T1000 (cell line): ENCODE measurements around the gene PRF1.
A peak's percentile ranks its signal among the peaks of the same experiment; 100 is the strongest.
"Not testable (repeated sequence)": the region's sequence is repeated elsewhere in the genome, so short reads cannot be mapped to it uniquely, and the experiment has no call there.

Experiments
- DNase-seq: peaks from one replicate; lab custom pipeline; 2025; ENCODE audit warnings: mixed read lengths; lab: John Stamatoyannopoulos, UW

Gene PRF1

DNA sequence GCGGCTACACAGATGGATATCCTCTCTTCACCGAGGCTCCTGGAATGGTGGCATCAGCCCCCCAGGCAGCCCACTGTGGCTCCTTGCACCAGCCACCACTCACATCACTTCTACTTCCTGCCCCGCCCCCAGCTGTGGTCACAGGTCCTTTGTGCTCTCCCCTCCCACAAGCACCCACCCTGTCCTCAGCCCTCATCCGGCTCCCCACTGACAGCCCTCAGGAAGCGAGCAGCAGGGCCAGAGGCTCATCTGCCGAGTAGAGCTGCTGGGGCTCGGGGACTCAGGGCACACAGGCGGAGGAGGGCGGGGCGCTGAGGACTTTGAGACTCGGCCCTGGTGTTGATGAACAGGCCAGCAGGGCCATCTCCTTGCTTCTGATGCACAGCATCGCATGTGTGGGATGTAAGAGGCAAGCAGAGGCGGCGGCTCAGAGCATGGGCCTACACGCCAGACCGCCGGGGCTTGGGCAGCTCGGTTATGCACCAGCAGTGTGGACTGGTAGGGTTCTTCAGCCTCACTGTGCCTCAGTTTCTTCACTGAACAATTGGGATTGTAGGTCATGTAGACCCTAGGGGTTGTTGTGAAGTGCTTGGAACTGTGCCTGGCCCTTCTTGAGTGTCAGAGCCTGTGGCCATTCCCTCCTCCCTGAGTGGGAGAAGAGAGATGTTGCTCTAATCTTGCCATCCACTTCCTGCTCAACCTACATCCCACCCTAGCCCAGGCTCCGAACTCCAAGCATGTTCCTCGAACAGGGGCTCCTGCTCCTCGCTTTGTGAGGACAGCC lies at the start of gene PRF1:
Gene PRF1, minus strand, starts transcription at position 77 of the 784 bp plus-strand sequence. CDS start 1,839 bp downstream, outside the sequence.
- no peak for DNase-seq

DNA sequence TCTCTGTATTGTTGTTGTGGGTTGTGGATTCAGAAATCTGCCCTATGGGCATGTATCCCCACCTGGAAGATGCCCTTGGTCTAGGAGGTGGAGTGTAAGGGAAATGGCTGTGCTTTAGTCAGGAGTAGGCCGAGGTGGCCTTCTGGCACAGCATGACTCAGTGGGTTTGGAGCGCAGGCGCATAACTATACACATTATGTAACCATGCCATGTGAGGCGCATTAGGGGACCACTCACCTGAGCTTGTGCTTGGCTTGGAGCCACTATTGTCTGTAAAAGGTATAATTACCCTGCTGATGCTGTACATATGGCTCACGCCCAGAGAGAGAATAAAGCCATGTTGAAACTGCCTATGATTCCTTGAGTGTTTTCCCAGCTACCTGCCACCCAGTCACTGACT lies 49.1 kb upstream of the PRF1 start:
- no peak for DNase-seq

DNA sequence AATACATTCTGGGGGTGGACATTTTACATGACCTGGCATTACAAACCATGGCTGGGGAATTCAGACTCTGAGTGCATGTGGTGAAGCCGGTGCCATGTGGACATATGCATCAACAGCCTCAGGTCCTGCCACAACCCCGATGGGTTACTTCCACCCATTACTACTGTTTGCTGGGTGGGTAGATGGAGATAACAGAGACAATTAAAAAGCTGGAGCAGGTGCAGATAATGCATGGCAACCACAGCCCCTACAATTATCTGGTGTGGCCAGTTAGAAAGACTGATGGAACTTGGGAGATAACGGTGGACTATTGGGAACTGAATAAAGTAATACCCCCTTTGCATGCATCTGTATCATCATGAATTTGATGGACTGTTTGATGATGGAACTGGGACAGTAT lies 48.2 kb upstream of the PRF1 start:
- no peak for DNase-seq

DNA sequence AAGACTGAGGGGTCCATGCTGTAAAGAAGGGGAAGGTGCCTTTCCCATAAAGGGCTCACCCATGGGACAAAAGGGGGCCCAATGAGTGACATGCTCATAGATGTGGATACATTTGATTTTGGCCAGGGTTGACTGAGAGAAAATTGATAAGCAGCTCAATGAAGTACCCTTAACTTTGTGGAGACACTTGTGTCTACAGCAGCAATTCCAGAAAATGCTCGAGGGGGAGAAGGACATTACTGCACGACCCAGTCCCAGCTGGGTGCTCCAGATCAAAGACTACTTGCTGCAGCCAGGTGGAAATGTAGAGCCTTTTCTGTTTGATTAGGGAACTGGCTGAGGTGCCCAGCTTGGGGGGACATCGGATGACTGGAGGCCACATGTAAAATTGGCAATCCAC lies 47.6 kb upstream of the PRF1 start:
- DNase-seq = no peak

DNA sequence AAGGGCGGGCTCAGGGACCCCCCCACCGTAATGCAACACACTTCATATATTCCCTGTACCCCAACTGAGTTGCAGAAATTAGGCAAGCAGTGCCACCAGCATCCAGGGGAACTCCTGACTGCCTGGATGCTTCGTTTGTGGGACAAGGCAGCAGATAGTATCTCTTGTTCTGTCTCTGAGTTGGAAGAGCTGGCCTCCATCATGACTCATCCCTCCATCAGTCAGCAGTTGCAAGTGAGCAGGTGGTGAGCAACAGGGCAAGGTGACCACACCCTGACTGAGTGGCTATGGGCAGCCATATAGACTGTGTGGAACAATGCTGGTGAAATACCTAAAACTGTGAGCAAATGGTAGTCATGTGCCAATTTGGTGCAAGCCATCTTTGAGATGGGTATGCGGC lies 47.0 kb upstream of the PRF1 start:
- peak; percentile 18 for DNase-seq

DNA sequence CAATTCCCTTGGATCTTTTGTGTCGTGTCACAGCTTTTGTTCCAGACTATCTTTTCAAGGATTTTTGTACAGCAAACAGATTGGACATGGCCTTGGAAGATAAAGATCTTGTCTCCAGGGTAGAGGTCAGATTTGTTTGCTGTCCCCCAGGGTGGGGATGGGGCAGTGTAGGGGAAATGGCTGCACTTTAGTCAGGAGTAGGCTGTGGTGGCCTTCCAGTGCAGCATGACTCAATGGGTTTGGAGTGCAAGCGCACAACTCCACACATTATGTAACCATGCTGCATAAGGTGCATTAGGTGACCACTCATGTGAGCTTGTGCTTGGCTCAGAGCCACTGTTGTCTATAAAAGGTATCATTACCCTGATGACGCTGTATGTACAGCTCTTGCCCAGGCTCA lies 45.9 kb upstream of the PRF1 start:
- DNase-seq = no peak

DNA sequence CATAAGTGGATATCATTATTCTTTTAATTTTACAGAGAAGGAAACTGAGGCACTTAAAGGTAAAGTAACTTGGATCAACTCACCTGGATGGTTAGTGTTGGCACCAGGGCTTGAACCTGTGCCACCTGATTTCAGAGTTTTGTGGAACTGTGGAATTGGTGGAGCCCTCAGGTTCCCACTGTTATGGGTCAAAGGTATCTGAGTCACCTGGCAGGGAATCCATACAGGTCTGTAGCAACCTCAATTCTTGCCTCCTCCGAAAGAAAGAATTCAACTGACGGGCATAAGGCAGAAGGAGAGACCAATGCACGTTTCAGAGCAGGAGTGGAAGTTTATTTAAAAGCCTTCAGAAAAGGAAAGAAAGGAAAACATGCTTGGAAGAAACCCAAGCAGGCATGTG lies 44.5 kb upstream of the PRF1 start:
- no peak for DNase-seq

DNA sequence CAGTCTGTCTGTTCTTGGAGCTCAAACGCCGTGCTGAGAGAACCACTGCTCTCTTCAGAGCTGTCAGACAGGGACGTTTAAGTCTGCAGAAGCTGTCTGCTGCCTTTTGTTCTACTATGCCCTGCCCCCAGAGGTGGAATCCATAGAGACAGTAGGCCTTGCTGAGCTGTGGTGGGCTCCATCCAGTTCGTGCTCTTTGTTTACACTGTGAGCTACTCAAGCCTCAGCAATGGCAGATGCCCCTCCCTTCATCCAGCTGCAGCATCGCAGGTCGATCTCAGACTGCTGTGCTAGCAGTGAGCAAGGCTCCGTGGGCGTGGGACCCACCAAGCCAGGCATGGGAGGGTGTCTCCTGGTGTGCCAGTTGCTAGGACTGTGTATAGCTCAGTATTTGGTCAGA lies 42.4 kb upstream of the PRF1 start:
- not testable (repeated sequence) for DNase-seq

DNA sequence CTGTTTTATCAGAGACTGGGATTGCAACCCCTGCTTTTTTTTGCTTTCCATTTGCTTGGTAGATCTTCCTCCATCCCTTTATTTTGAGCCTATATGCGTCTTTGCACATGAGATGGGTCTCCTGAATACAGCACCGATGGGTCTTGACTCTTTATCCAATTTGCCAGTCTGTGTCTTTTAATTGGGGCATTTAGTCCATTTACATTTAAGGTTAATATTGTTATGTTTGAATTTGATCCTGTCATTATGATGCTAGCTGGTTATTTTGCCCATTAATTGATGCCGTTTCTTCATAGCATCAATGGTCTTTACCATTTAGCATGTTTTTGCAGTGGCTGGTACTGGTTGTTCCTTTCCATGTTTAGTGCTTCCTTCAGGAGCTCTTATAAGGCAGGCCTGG lies 40.7 kb upstream of the PRF1 start:
- not testable (repeated sequence) for DNase-seq

DNA sequence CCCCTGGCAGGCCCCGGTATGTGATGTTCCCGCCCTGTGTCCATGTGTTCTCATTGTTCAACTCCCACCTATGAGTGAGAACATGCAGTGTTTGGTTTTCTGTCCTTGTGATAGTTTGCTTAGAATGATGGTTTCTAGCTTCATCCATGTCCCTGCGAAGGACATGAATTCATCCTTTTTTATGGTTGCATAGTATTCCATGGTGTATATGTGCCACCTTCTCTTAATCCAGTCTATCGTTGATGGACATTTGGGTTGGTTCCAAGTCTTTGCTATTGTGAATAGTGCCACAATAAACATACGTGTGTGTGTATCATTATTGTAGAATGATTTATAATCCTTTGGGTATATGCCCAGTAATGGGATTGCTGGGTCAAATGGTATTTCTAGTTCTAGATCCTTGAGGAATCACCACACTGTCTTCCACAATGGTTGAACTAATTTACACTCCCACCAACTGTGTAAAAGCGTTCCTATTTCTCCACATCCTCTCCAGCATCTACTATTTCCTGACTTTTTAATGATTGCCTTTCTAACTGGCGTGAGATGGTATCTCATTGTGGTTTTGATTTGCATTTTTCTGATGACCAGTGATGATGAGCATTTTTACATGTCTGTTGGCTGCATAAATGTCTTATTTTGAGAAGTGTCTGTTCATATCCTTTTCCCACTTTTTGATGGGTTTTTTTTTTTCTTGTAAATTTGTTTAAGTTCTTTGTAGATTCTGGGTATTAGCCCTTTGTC lies 37.3 kb upstream of the PRF1 start:
- not testable (repeated sequence) for DNase-seq

DNA sequence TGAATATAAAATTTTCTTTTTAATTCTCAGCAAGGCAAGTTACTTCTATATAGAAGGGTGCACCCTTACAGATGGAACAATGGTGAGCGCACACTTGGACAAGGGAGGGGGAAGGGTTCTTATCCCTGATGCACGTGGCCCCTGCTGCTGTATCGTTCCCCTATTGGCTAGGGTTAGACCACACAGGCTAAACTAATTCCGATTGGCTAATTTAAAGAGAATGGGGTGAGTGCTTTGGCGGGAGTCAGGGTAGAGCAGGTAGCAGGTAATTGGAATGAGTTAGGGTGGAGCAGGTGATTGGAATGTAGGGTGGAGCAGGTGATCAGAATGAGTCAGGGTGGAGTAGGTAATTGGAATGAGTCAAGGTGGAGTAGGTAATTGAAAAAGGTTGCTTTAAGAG lies 32.0 kb upstream of the PRF1 start:
- not testable (repeated sequence) for DNase-seq

DNA sequence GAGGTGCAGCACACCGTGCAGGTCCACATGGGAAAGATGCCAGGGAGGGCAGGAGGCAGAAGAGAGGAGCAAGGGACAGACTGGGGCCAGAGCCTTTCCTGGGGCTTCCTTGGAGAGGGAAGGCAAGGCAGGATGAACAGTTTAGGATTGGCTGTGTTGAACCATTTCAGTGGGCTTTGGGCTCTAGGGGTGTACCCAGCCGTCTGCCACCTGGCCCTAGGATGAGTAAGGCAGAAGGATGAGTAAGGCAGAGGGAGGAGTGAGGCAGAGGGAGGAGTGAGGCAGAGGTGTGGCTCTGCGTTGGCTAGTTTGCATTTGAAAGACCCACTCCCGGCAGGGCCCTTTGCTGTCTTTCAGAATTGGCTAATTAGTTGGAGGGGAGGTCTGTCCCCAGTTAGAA lies 31.5 kb upstream of the PRF1 start:
- no peak for DNase-seq

DNA sequence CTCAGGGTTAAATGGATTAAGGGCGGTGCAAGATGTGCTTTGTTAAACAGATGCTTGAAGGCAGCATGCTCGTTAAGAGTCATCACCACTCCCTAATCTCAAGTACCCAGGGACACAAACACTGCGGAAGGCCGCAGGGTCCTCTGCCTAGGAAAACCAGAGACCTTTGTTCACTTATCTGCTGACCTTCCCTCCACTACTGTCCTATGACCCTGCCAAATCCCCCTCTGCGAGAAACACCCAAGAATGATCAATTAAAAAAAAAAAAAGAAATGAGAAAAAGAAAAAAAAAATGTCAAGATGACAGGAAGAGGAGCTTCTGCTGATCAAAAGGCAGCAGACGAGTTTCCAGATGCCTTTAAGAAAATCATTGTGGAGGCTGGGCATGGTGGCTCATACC lies 29.2 kb upstream of the PRF1 start:
- DNase-seq = not testable (repeated sequence)

DNA sequence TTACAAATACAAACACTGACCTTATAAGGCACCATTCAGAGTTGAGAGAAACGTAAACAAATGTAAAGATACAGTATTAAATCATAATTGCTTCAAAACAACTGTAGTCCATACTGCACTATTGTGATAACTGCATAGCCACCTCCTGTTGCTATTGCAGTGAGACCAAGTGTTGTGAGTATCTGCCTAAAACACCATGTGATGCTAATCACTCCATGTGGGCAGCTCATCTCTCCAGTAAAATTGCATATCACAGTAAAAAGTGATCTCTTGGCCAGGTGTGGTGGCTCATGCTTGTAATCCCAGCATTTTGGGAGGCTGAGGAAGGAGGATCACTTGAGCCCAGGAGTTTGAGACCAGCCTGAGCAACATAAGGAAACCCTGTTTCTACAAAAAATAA lies 26.8 kb upstream of the PRF1 start:
- no peak for DNase-seq

DNA sequence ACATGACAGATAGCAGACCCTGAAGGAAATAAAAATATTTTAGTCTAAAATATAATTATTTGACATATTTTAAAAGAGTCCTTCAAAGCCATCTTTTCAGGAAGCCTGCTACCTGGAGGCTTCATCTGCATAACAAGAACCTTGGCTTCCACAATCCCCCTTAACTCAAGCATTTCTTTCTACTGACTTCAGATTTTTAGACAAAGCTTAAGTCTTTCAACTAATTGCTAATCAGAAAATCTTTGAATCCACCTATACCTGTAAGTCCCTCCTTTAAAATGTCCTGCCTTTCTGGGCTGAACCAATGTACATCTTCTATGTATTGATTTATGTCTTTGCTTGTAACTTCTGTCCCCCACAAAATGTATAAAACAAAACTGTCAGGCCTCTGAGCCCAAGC lies 23.5 kb upstream of the PRF1 start:
- DNase-seq = no peak

DNA sequence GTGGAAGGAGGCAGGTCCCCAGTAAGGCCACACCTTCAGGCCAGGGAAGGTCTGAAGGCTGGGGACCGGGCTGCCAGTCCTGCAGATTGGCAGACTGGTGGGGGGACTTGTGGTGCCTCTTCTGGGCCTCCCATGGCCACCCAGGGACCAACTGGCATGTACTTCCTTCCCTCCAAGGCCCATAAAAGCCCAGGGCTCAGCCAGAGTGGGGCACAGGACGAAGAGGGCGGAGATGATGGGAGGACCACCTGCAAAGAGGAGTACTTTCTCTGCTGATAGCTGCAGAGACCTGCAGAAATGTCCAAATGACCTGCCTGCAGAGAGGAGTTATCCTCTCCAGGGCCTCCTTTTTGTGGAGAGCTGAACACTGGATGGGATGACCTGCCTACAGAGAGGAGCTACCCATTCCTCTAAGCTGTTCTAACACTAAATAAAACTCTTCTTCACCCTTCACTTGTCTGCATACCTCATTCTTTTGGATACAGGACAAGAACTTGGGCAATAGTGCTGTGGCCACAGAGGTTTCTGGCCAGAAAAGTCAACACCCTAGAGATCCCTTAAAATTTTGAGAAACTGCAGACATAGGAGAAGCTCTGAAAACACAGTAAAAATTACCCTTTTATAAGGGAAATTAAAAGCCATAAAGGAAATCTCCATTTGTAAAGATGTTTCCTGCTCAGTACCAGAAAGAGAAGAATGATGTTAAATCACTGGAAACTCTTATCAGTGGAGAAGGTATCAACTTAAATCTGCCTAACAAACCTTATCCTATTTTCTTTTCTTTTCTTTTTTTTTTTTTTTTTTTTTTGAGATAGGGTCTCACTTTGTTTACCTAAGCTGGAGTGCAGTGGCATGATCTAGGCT lies 20.7 kb upstream of the PRF1 start:
- DNase-seq = no peak

DNA sequence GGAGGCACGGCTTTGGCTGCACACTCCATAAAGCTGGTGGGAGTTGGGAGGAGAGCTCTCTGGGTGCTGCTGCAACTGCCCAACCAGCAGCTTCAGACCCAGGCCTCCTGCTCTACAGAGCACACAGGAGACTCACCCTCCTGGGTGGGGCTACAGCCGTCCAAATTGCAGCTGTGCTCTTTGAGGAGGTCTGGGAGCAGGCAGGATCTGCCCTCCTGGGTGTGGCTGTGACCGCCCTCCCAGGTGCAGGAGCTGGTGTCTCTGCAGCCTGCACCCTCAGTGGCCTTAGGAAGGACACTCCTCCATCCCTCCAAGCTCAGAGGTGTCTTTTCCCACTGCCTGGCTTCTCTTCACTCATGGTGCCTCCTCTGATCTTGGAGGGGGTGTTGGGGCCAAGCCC lies 20.0 kb upstream of the PRF1 start:
- no peak for DNase-seq

DNA sequence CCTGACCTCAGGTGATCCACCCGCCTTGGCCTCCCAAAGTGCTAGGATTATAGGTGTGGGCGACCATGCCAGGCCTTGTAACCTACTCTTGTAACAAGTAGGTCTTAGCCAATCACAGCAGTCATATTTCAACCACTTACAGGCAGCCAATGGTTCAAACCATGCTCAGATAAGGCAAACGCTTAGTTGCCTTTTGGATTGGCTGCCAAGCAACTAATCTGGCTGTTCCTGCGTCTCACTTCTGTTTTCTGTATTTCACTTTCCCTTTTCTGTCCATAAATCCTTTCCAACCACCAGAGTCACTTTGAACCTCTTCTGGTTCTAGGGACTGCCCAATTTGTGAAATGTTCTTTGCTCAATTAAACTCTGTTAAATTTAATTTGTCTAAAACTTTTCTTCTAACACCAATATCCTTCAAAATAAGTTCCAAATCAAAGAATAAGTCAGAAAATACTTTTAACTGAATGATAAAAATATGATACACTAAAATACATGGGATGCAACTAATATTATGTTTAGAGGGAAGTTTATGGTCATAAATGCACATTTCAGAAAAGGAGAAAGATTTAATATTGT lies 19.1 kb upstream of the PRF1 start:
- no peak for DNase-seq

DNA sequence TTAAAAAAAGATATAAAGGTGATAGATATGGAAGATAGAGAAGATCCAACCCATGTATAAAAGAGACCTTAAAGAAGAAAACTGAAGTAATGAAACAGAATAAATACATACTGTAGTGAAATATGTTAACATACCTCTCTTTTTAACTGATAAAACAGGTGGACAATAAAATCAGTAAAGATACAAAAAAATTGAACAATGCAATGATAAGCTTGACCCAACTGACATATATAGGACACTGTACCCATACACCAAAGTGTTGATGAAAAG lies 17.4 kb upstream of the PRF1 start:
- no peak for DNase-seq

DNA sequence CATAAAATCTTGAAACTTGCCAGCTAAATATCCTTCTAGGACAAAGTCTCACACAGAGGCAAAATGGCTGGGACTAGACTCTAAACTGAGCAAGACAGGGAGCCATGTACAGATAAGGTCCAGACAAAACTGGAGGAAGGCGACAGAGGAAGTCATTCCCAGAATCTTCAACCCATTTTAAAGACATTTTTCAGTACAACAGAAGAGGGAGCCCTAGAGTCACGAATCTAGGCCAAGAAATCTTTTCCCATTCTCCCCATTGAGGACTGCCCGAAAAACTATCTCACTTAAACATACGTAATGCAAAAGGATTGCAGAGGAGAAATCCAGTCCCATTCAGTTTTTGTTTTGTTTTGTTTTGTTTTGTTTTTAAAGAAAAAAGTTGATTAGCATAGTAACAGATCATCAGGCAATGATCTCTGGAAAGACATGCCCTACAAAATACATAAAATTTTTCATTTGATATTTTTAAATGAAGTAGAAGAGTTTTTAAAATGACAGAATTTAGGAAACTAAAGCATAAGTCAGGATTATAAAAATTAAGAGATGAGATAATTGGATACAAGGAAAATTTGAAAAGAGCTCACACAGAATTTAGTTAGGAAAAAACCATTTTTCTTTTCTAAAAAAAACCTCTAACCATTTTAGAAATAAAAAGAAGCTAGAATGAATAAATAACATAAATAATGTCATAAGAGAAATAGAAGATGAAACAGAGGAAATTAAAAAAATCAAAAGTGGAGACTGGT lies 16.9 kb upstream of the PRF1 start:
- DNase-seq = no peak

DNA sequence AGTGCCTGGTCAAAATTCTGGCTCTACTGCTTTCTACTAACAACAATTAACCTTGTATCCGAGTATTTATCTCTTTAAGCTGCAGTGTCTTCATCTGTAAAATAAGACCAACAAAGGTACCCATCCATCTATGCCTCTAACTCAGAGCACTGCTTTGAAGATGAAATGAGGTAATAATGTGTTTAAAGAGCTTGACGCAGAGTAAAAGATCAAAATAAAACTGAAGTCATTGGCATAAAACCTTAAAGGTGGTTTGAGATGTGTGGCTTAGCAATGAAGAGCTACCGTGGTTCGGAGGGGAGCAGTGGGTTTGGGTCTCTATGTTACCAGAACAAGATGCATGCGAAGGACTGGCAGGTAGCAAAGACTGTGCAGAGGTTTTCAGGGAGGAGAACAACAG lies 16.1 kb upstream of the PRF1 start:
- DNase-seq = no peak
